Activated CD4-positive, alpha-beta T cell treated with anti-CD3 and anti-CD28 coated beads, Interleukin-2, amount 10 ng/mL, durations not matched to agents 7 days and 5 days (primary cell): ENCODE results near the gene TFAP2C. TPM values are rescaled to one million over a fixed set of nuclear protein-coding genes. Genes with fewer than 3 reads are reported as not detected.
"Not testable (repeated sequence)": the region's sequence is repeated elsewhere in the genome, so short reads cannot be mapped to it uniquely, and the experiment has no call there.

Source experiments
- CTCF ChIA-PET: fragments of 350-600 bp; sonication (Branson Sonifier 250); formaldehyde crosslinking; loops from one replicate; lab custom pipeline; 2021; ENCODE audit warnings: antibody characterized with exemption; lab: Charles Lee
- POLR2A ChIA-PET: fragments of 350-600 bp; sonication (Branson Sonifier 250); formaldehyde crosslinking; loops from one replicate; lab custom pipeline; 2021; ENCODE audit warnings: antibody characterized with exemption; lab: Charles Lee
- DNase-seq: peaks from one replicate; pipeline ENCODE4 v3.0.0-alpha.2; 2020
- H3K27ac Mint-ChIP-seq: one replicate; pipeline ENCODE4 v1.8.0; 2021; ENCODE audit warnings: mild to moderate bottlenecking, moderate library complexity, mixed read lengths
- H3K27me3 Mint-ChIP-seq: one replicate; pipeline ENCODE4 v1.8.0; 2021; ENCODE audit warnings: mixed read lengths
- H3K36me3 Mint-ChIP-seq: one replicate; pipeline ENCODE4 v1.8.0; 2021; ENCODE audit warnings: low read depth, mixed read lengths
- H3K4me1 Mint-ChIP-seq: one replicate; pipeline ENCODE4 v1.8.0; 2021; ENCODE audit warnings: mixed read lengths
- H3K4me3 Mint-ChIP-seq: one replicate; pipeline ENCODE4 v1.8.0; 2021; ENCODE audit warnings: mild to moderate bottlenecking, moderate library complexity, mixed read lengths
- H3K9me3 Mint-ChIP-seq: one replicate; pipeline ENCODE4 v1.8.0; 2021; ENCODE audit warnings: mixed read lengths
- total RNA-seq, 2 experiments: library from RNA; stranded (reverse); gene quantifications; one replicate each; pipeline ENCODE4 v1.2.3, GENCODE V29; 2021

Gene TFAP2C
- total RNA-seq, 2 experiments from 2014 or later: not detected

DNA sequence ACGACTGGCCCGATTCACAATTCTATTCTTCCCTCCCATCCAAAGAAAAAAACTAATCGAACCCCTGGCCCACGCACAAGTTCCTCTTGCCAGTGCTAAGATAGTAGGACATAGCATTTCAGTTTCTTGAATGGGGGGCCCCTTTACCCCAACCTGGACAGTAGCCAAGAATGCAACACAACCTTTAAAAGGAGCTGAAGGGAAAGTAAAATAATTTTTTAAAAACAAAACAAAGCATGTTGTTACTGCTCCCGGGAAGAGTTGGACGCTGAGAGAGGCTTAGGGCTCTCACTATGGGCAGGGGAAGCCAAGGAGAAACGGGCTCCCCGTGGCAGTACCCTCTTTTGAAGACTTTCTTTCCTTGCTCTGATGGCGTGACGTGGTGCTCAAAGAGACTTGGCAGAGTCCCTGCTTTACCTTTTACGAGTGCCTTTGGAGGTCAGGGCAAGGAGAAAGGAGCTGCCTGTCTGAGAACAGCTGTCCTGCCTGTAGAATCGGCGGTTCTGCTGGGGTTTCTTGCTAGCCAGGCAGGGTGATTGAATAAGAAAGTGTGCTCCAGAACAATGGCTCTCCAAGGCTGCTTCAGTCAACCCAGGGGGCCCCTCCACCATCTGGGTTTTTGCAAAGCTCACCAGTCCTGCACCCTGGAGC is 5.8 kb downstream of the TFAP2C start:
- H3K9me3 Mint-ChIP-seq: no peaks in the 10 kb centered on the region
- H3K36me3 Mint-ChIP-seq: peaks cover 3% of the 10 kb centered on the region
- no peak overlapping the region for H3K4me3 Mint-ChIP-seq
- peaks cover 5% of the 10 kb centered on the region for H3K4me1 Mint-ChIP-seq
- H3K27me3 Mint-ChIP-seq: peaks cover 65% of the 10 kb centered on the region
- ChIA-PET POLR2A (no interaction called here), CTCF (no interaction called here)
- no peak overlapping the region for H3K27ac Mint-ChIP-seq
- DNase-seq: no peak

DNA sequence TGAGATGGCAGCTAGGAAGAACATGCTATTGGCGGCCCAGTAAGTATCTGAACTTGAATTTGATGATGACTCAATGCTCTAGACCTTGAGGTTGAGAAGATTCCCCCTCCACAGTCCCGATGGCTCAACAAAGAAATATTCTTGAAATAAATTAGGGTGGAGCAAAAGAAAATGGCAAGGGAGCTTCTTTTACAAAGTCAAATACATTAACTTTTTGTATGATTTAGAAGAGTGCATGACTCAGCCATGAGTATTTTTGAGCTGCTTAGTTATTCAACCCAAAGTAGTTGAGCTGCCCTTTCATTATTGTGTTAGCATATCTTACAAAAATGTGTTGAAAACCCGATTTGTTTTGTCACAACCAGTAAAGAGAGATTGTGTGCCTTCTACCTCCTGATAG is 7.6 kb downstream of the TFAP2C start:
- Mint-ChIP-seq H3K4me3 (no peak overlapping the region), H3K27ac (no peak overlapping the region), H3K27me3 (peaks cover 57% of the 10 kb centered on the region), H3K36me3 (peaks cover 2% of the 10 kb centered on the region), H3K4me1 (peaks cover 2% of the 10 kb centered on the region), H3K9me3 (no peaks in the 10 kb centered on the region)
- POLR2A ChIA-PET: no interaction called here
- DNase-seq: no peak
- CTCF ChIA-PET: no interaction called here

DNA sequence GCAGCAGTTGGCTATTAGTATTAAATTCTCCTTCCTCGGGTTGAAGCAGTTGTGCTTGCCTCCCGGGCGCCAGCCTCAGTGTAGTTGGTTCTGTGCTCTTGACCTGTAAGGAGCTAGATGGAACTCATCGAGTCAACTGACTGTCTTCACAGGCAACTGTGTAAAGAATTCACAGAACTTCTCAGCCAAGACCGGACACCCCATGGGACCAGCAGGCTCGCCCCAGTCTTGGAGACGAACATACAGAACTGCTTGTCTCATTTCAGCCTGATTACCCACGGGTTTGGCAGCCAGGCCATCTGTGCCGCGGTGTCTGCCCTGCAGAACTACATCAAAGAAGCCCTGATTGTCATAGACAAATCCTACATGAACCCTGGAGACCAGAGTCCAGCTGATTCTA is 8.5 kb downstream of the TFAP2C start:
- no peak for DNase-seq
- H3K27me3 Mint-ChIP-seq: peaks cover 48% of the 10 kb centered on the region
- ChIA-PET CTCF (interaction anchor here (0.6 kb wide), 1 partner anchor 29 kb away, joined by 4 read pairs; no protein-coding TSS in a partner anchor), POLR2A (no interaction called here)
- no peak overlapping the region for H3K4me3 Mint-ChIP-seq
- no peak overlapping the region for H3K27ac Mint-ChIP-seq
- no peaks in the 10 kb centered on the region for H3K36me3 Mint-ChIP-seq
- H3K9me3 Mint-ChIP-seq: no peaks in the 10 kb centered on the region
- no peaks in the 10 kb centered on the region for H3K4me1 Mint-ChIP-seq

DNA sequence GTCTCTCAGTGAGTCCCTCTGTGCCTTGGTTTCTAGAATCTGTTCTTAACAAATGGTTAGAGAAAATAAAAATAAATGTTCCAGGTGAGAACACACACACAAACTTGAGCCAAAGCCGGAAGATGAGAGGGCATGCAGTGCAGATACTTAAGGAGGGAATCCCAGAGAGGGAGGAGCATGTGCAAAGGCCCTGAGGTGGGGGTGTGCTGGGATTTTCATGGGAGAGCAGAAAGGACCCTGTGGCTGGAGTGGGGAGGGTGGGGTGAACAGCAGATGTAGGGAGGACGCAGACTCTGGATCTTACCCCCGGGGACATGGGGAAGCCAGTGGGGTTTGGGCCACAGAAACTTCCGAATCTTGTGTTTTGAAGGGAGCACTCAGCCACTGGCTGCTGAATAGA is 17.5 kb downstream of the TFAP2C start:
- no peak for DNase-seq
- Mint-ChIP-seq H3K36me3 (no peaks in the 10 kb centered on the region), H3K27ac (no peak overlapping the region), H3K9me3 (no peaks in the 10 kb centered on the region), H3K4me1 (no peaks in the 10 kb centered on the region), H3K27me3 (peaks cover 4% of the 10 kb centered on the region), H3K4me3 (no peak overlapping the region)
- POLR2A ChIA-PET: no interaction called here
- CTCF ChIA-PET: no interaction called here

DNA sequence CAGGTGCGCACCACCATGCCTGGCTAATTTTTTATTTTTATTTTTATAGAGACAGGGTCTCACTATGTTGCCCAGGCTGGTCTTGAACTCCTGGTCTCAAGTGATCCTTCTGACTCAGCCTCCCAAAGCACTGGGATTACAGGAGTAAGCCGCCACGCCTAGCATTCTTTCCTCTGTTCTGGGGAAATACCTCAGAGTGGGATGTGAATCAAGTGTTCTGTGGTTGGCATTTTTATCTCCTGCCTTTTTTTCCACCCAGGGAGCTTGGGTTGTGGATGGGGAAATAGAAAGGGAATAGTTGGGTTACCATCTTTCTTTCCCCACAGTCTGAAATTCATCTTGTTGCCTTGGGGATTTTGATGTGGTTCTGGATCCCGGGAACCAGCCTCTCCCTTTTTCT is 24.1 kb downstream of the TFAP2C start:
- H3K4me1 Mint-ChIP-seq: no peaks in the 10 kb centered on the region
- no peaks in the 10 kb centered on the region for H3K27me3 Mint-ChIP-seq
- H3K9me3 Mint-ChIP-seq: no peaks in the 10 kb centered on the region
- no peaks in the 10 kb centered on the region for H3K36me3 Mint-ChIP-seq
- CTCF ChIA-PET: no interaction called here
- no peak for DNase-seq
- no peak overlapping the region for H3K4me3 Mint-ChIP-seq
- POLR2A ChIA-PET: no interaction called here
- no peak overlapping the region for H3K27ac Mint-ChIP-seq

DNA sequence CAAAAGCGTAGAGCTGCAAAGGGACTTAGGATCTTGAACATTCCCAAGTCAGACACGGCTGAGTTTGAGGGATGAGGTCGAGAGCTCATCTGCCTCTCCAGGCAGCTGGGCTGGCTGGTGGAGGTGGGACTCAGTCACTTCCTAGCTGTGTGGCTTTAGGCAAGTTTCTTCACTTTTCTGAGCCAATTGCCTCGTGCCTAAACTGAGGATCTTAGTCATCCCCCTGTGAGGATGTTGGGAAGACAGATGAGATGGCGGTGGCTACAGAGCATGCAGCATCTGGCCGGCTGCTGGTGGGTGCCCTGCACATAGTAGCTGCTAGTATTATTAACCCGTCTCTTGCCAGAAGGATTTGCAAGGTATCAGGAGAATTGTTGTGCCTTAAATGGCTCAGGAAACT is 27.5 kb downstream of the TFAP2C start:
- no peaks in the 10 kb centered on the region for H3K36me3 Mint-ChIP-seq
- no peak for DNase-seq
- H3K27ac Mint-ChIP-seq: no peak overlapping the region
- no peaks in the 10 kb centered on the region for H3K4me1 Mint-ChIP-seq
- ChIA-PET POLR2A (no interaction called here), CTCF (no interaction called here)
- H3K27me3 Mint-ChIP-seq: no peaks in the 10 kb centered on the region
- no peaks in the 10 kb centered on the region for H3K9me3 Mint-ChIP-seq
- no peak overlapping the region for H3K4me3 Mint-ChIP-seq

DNA sequence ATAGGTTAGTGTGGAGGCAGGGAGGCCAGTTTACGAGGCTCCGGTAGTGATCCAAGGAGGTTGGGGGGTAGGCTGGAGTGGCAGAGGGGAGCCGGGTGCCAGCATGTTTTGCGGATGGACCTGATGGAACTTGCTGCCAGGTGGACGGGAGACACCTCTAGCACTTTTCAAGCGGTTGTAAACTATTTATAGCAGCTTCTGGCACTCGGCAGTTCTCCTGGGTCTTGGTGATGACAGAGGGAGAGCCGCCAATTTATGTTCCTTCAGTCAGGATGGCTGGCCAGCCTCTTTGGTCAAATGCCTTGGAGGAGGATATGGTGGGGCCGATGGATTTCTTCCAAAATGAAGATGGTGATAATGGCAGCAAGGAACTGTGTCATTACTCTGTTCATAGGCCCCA is 28.8 kb downstream of the TFAP2C start:
- CTCF ChIA-PET: no interaction called here

DNA sequence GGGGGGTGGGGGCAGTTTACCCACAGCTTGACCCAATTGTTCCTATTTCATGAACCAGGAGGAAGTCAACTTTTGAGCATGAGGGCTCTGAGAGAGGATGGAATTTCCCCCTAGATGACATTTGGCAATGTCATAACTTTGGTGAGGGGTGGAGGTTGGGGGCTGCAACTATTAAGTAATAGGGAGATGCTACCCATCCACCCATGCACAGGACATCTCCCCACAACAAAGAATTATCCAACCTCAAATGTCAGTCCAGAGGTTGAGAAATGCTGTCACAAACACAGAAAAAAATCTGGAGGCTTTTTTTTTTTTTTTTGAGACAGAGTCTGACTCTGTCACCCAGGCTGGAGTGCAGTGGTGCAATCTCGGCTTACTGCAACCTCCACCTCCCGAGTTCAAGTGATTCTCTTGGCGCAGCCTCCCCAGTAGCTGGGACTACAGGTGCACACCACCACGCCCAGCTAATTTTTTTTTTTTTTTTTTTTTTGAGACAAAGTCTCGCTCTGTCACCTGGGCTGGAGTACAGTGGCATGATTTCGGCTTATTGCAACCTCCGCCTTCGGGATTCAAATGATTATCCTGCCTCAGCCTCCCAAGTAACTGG is 29.3 kb downstream of the TFAP2C start:
- H3K27me3 Mint-ChIP-seq, DNase-seq, H3K4me3 Mint-ChIP-seq, H3K36me3 Mint-ChIP-seq, H3K9me3 Mint-ChIP-seq, CTCF ChIA-PET, H3K27ac Mint-ChIP-seq, POLR2A ChIA-PET, H3K4me1 Mint-ChIP-seq: not testable (repeated sequence)

More for the DNA sequence above, 28.8 kb downstream of the TFAP2C start:
- no peak for DNase-seq
- Mint-ChIP-seq H3K4me3 (no peak overlapping the region), H3K36me3 (no peaks in the 10 kb centered on the region), H3K27ac (no peak overlapping the region), H3K4me1 (no peaks in the 10 kb centered on the region), H3K9me3 (no peaks in the 10 kb centered on the region), H3K27me3 (no peaks in the 10 kb centered on the region)
- POLR2A ChIA-PET: no interaction called here

DNA sequence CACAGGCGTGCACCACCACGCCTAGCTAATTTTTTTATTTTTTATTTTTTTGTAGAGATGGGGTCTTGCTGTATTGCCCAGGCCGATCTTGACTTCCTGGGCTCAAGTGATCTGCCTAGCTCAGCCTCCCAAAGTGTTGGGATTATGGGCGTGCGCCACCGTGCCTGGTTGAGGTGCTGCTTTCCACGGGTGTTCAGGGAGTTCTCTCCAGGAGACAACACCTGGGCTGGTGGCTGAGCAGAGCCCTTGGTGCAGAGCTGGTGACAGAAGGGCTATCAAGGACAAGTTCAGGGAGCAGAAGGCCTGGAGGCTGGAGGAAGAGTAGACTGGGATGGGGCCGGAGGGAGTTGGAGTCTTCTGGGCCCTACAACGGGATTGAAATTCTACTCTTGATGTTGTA is 34.6 kb downstream of the TFAP2C start:
- Mint-ChIP-seq H3K27me3 (peaks cover 1% of the 10 kb centered on the region), H3K4me1 (no peaks in the 10 kb centered on the region), H3K9me3 (no peaks in the 10 kb centered on the region), H3K36me3 (no peaks in the 10 kb centered on the region), H3K27ac (no peak overlapping the region), H3K4me3 (no peak overlapping the region)
- no peak for DNase-seq
- CTCF ChIA-PET: no interaction called here
- POLR2A ChIA-PET: no interaction called here

DNA sequence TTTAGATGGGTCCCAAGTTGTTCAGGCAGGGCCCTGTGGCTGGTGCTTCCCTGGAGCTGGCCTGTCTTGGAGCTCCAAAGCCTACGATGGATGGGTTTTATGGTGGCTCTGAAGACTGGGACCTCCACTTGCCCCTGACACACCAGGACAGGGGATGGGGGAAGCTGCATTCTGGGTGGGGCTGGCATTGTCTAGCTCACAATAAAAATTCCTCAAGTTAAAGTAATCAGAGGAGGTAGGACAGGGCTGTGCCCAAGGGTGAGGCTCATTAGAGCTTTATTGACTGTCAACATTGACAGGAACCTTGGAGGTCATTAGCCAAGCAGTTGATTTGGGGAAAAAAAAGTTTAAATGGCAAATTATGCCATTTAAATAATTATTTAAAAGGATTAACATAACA is 35.7 kb downstream of the TFAP2C start:
- POLR2A ChIA-PET: no interaction called here
- H3K36me3 Mint-ChIP-seq: no peaks in the 10 kb centered on the region
- peaks cover 1% of the 10 kb centered on the region for H3K27me3 Mint-ChIP-seq
- no peak overlapping the region for H3K4me3 Mint-ChIP-seq
- CTCF ChIA-PET: interaction anchor here (0.6 to 1.2 kb wide), 5 partner anchors 8 to 1423 kb away, joined by 3 to 6 read pairs (median 5); no protein-coding TSS in a partner anchor
- DNase-seq: no peak
- no peaks in the 10 kb centered on the region for H3K9me3 Mint-ChIP-seq
- H3K27ac Mint-ChIP-seq: no peak overlapping the region
- no peaks in the 10 kb centered on the region for H3K4me1 Mint-ChIP-seq

DNA sequence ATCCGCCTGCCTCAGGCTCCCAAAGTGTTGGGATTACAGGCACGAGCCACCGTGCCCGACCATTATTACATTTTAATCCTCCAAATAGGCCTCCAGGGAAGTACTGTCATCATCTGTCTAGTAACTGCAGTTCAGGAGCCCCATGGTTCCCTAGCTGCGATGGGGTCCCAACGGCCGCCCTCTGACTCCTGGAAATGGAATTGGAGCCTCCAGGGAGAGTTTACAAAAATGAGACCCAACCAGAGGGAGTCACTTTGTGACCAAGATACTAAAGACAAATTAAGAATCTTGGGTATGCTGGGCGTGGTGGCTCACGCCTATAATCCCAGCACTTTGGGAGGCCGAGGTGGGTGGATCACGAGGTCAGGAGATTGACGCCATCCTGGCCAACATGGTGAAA is 36.7 kb downstream of the TFAP2C start:
- no peak overlapping the region for H3K27ac Mint-ChIP-seq
- ChIA-PET POLR2A (no interaction called here), CTCF (no interaction called here)
- H3K4me3 Mint-ChIP-seq: no peak overlapping the region
- H3K9me3 Mint-ChIP-seq: no peaks in the 10 kb centered on the region
- H3K27me3 Mint-ChIP-seq: peaks cover 1% of the 10 kb centered on the region
- DNase-seq: no peak
- H3K4me1 Mint-ChIP-seq: no peaks in the 10 kb centered on the region
- no peaks in the 10 kb centered on the region for H3K36me3 Mint-ChIP-seq

DNA sequence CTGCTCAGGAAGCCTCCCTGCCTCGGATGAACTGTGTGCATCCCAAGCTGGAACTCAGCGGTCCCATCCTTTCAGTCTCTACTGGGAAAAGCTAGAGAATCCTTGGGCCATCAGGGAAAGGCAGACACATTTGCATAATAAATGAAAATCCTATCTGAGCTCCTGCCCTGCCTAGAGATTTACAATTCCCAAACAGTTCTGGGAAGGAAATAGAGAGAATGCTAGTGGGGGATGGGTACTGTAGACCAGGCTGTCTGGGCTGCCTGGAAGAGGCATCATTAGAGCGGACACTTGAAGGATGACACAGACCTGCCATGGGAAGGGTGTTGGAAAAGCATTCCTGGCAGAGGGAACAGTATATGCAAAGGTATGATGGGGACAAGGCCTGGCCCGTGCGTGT is 44.3 kb downstream of the TFAP2C start:
- Mint-ChIP-seq H3K36me3 (no peaks in the 10 kb centered on the region), H3K27ac (no peak overlapping the region), H3K9me3 (no peaks in the 10 kb centered on the region), H3K4me3 (no peak overlapping the region), H3K4me1 (no peaks in the 10 kb centered on the region), H3K27me3 (peaks cover 1% of the 10 kb centered on the region)
- CTCF ChIA-PET: interaction anchor here (0.5 kb wide), 1 partner anchor 8 kb away, joined by 5 read pairs; no protein-coding TSS in a partner anchor
- no peak for DNase-seq
- POLR2A ChIA-PET: no interaction called here

DNA sequence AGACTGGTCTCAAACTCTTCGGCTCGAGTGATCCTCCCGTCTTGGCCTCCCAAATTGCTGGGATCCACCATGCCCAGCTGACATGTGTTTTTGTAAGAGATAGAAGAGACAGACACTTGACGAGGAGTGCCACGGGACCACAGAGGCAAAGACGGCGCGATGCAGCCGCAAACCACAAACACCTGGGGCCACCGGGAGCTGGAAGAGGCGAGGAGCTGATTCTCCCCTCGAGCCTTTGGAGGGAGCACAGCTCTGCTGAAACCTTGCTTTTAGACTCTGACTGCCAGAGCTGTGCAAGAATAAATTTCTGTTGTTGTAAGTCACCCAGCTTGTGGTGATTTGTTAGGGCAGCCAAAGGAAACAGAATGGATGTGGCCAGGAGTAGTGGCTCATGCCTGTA is 46.9 kb downstream of the TFAP2C start:
- CTCF ChIA-PET: no interaction called here
- H3K27ac Mint-ChIP-seq: no peak overlapping the region
- no peaks in the 10 kb centered on the region for H3K4me1 Mint-ChIP-seq
- H3K9me3 Mint-ChIP-seq: no peaks in the 10 kb centered on the region
- H3K27me3 Mint-ChIP-seq: peaks cover 1% of the 10 kb centered on the region
- H3K36me3 Mint-ChIP-seq: no peaks in the 10 kb centered on the region
- POLR2A ChIA-PET: no interaction called here
- DNase-seq: no peak
- no peak overlapping the region for H3K4me3 Mint-ChIP-seq

DNA sequence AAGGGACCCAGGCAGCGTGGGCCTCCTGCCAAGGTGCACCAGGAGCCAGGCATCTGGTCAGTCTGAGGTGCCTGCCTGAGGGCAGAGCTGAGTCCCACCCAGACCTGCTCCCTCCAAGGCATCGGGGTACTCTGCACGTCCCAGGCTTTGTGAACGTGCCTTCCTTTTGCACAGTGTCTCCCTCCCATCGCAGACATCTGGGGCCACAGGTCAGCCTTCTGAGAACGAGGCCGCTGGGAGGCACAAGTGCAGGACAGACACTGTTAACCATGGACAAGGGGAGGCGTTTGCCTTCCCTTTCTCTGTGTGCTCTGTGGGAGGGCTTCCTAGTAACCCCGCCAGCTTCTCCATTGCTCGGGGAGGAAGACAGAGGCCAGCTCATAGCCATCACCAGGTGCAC is 47.6 kb downstream of the TFAP2C start:
- H3K27ac Mint-ChIP-seq: no peak overlapping the region
- no peaks in the 10 kb centered on the region for H3K4me1 Mint-ChIP-seq
- H3K36me3 Mint-ChIP-seq: no peaks in the 10 kb centered on the region
- no peak for DNase-seq
- H3K9me3 Mint-ChIP-seq: no peaks in the 10 kb centered on the region
- H3K4me3 Mint-ChIP-seq: no peak overlapping the region
- CTCF ChIA-PET: no interaction called here
- H3K27me3 Mint-ChIP-seq: peaks cover 1% of the 10 kb centered on the region
- POLR2A ChIA-PET: no interaction called here
